HCT116 (cell line): ENCODE data around the gene MXI1. TPM values are rescaled to one million over a fixed set of nuclear protein-coding genes. Genes with fewer than 3 reads are reported as not detected.

ENCODE experiments used
- ATAC-seq: fragments of 200-7000 bp; cut with Tn5 transposase; 2 replicates; pipeline ENCODE4 v1.9.1; 2020; ENCODE audit warnings: mild to moderate bottlenecking, moderate library complexity
- BruUV-seq: library from RNA; stranded (reverse); fragments of 400-500 nt; replicated peaks from 2 replicates; lab custom pipeline; 2021; lab: Mats Ljungman, UMichigan
- CTCF ChIA-PET: fragments of 300-600 bp; sonication (Branson Sonifier 250); formaldehyde crosslinking; loops from one replicate; lab custom pipeline; 2021; ENCODE audit warnings: antibody characterized with exemption; lab: Charles Lee
- POLR2A ChIA-PET: fragments of 300-600, 350-600 bp; sonication (Branson Sonifier 250); formaldehyde crosslinking; loops from one replicate; lab custom pipeline; 2021; ENCODE audit warnings: antibody characterized with exemption; lab: Charles Lee
- RAD21 ChIA-PET, 2 experiments: fragments of 300-600 bp; sonication (Branson Sonifier 250); formaldehyde crosslinking; loops; one replicate each; lab custom pipeline; 2023; ENCODE audit warnings: low total read pairs in 2 of 2; ENCODE audit not compliant: uncharacterized antibody in 2 of 2, unreplicated experiment in 2 of 2, low non-redundant PET in 1 of 2; lab: Charles Lee
- DNase-seq: peaks from one replicate; pipeline ENCODE4 v3.0.0-alpha.2; 2010; ENCODE audit warnings: low read depth, low spot score
- H2AFZ ChIP-seq: fragments of 200-600 bp; shearing (Covaris generic), sonication (generic); 2 replicates; pipeline ENCODE4 v1.6.1; 2017; ENCODE audit warnings: low read depth, mixed run types, mixed read lengths, antibody characterized with exemption, low read length; ENCODE audit not compliant: poor library complexity, severe bottlenecking
- H3K27ac ChIP-seq: 2 replicates; pipeline ENCODE4 v1.5.1; 2012; ENCODE audit warnings: low read depth, low read length
- H3K27me3 ChIP-seq: fragments of 200-600 bp; sonication (generic); 2 replicates; pipeline ENCODE4 v1.6.1; 2016; ENCODE audit warnings: mixed run types, low read length, mixed read lengths; ENCODE audit not compliant: insufficient read depth
- H3K36me3 ChIP-seq, 2 experiments: fragments of 200-500 bp in 1 of 2; fragments of 200-600 bp in 1 of 2; sonication (Bioruptor generic) in 1 of 2; sonication (generic) in 1 of 2; 2 replicates each; pipeline versions ENCODE4 v1.5.1 to v1.6.1; 2014 to 2016; ENCODE audit warnings: low read length in 2 of 2, inconsistent platforms in 1 of 2, mixed read lengths in 1 of 2, mixed run types in 1 of 2; ENCODE audit not compliant: insufficient read depth in 2 of 2, control insufficient read depth in 1 of 2
- H3K4me1 ChIP-seq, 2 experiments: fragments of 200-600 bp in 1 of 2; sonication (generic) in 1 of 2; 2 replicates each; pipeline versions ENCODE4 v1.5.1 to v1.6.1; 2012 to 2017; ENCODE audit warnings: low read length in 2 of 2, inconsistent platforms in 1 of 2, mild to moderate bottlenecking in 1 of 2, mixed read lengths in 1 of 2, mixed run types in 1 of 2, moderate library complexity in 1 of 2; ENCODE audit not compliant: insufficient read depth in 2 of 2, control insufficient read depth in 1 of 2
- H3K4me2 ChIP-seq: fragments of 200-600 bp; sonication (generic); 2 replicates; pipeline ENCODE4 v1.6.1; 2017; ENCODE audit warnings: mixed run types, low read length, mixed read lengths
- H3K4me3 ChIP-seq, 2 experiments: fragments of 200-600 bp in 1 of 2; sonication (generic) in 1 of 2; replicated peaks in 1 of 2; 2 replicates each; pipeline ENCODE4 v1.5.1; 2011 to 2016; ENCODE audit warnings: low read length in 2 of 2, control low read depth in 1 of 2, low read depth in 1 of 2, mild to moderate bottlenecking in 1 of 2, mixed read lengths in 1 of 2, mixed run types in 1 of 2
- H3K79me2 ChIP-seq: fragments of 200-600 bp; sonication (generic); 2 replicates; pipeline ENCODE4 v1.6.1; 2017; ENCODE audit warnings: mild to moderate bottlenecking, mixed run types, low read length, moderate library complexity, mixed read lengths; ENCODE audit not compliant: insufficient read depth
- H3K9ac ChIP-seq: fragments of 200-600 bp; sonication (generic); 2 replicates; pipeline ENCODE4 v1.6.1; 2016; ENCODE audit warnings: low read length, mixed read lengths
- H3K9me2 ChIP-seq: fragments of 200-600 bp; sonication (generic), shearing (Covaris generic); 2 replicates; pipeline ENCODE4 v1.6.1; 2017; ENCODE audit warnings: mixed run types, mild to moderate bottlenecking, moderate library complexity; ENCODE audit not compliant: insufficient read depth
- H3K9me3 ChIP-seq, 2 experiments: fragments of 200-500 bp in 1 of 2; fragments of 200-600 bp in 1 of 2; sonication (Bioruptor generic) in 1 of 2; sonication (generic) in 1 of 2; 2 replicates each; pipeline ENCODE4 v1.6.1; 2014 to 2017; ENCODE audit warnings: low read length in 2 of 2, mixed read lengths in 2 of 2, inconsistent platforms in 1 of 2, low read depth in 1 of 2, mild to moderate bottlenecking in 1 of 2, mixed run types in 1 of 2, moderate library complexity in 1 of 2; ENCODE audit not compliant: control insufficient read depth in 1 of 2, insufficient read depth in 1 of 2
- H4K20me1 ChIP-seq: fragments of 200-600 bp; sonication (generic), shearing (Covaris generic); 2 replicates; pipeline ENCODE4 v1.6.1; 2017; ENCODE audit warnings: mixed run types, mild to moderate bottlenecking, moderate library complexity; ENCODE audit not compliant: insufficient read depth
- CBX3 ChIP-seq: IDR thresholded peaks from 2 replicates; pipeline ENCODE4 v1.6.1; 2012; ENCODE audit warnings: low read depth
- EGR1 ChIP-seq: IDR thresholded peaks from 2 replicates; pipeline ENCODE4 v1.6.1; 2012; ENCODE audit warnings: low read depth
- ELF1 ChIP-seq: IDR thresholded peaks from 2 replicates; pipeline ENCODE4 v1.6.1; 2012; ENCODE audit warnings: low read depth, borderline replicate concordance
- EZH2phosphoT487 ChIP-seq: fragments of 200-600 bp; IDR thresholded peaks from 2 replicates; pipeline ENCODE4 v1.6.1; 2018; ENCODE audit warnings: antibody characterized with exemption, borderline replicate concordance
- JUND ChIP-seq: IDR thresholded peaks from 2 replicates; pipeline ENCODE4 v1.6.1; 2012
- POLR2A ChIP-seq: IDR thresholded peaks from 2 replicates; pipeline ENCODE4 v1.7.0; 2011; ENCODE audit warnings: borderline replicate concordance; ENCODE audit not compliant: insufficient read depth, insufficient read length; ENCODE audit errors: extremely low read depth
- POLR2AphosphoS5 ChIP-seq: IDR thresholded peaks from 2 replicates; pipeline ENCODE4 v1.6.1; 2011; ENCODE audit warnings: mild to moderate bottlenecking, low read depth, low read length, moderate library complexity
- SIN3A ChIP-seq: IDR thresholded peaks from 2 replicates; pipeline ENCODE4 v1.6.1; 2012; ENCODE audit warnings: low read depth
- SP1 ChIP-seq: IDR thresholded peaks from 2 replicates; pipeline ENCODE4 v1.6.1; 2012; ENCODE audit warnings: low read depth
- SRF ChIP-seq: IDR thresholded peaks from 2 replicates; pipeline ENCODE4 v1.6.1; 2012; ENCODE audit warnings: low read depth
- TCF7L2 ChIP-seq: IDR thresholded peaks from 2 replicates; pipeline ENCODE4 v1.7.0; 2011; ENCODE audit warnings: borderline replicate concordance, inconsistent platforms; ENCODE audit not compliant: insufficient read depth, insufficient read length; ENCODE audit errors: extremely low read depth
- YY1 ChIP-seq: IDR thresholded peaks from 2 replicates; pipeline ENCODE4 v1.6.1; 2011; ENCODE audit warnings: low read length, low read depth, moderate library complexity, mild to moderate bottlenecking; ENCODE audit not compliant: insufficient replicate concordance; ENCODE audit errors: extremely low read depth
- ZFX ChIP-seq: fragments of 450-650 bp; IDR thresholded peaks from 2 replicates; pipeline ENCODE4 v1.6.1; 2017
- ZNF274 ChIP-seq: fragments of 200-500 bp; sonication (Bioruptor generic); IDR thresholded peaks from 2 replicates; pipeline ENCODE4 v1.6.1; 2014; ENCODE audit warnings: mild to moderate bottlenecking, low read depth, low read length, inconsistent platforms
- intact Hi-C: fragments of 100-400 bp; cut with micrococcal nuclease; formaldehyde crosslinking; loops from 2 replicates; pipeline ENCODE4 v1.10.0; 2022
- total RNA-seq: library from RNA; stranded (reverse); gene quantifications from one replicate; pipeline ENCODE4 v1.2.1, GENCODE V29; 2021; ENCODE audit not compliant: unreplicated experiment
- TF ChIP-seq, protein P1 (sequence below): IDR thresholded peaks from 2 replicates; pipeline ENCODE4 v1.6.1; 2011; ENCODE audit warnings: mild to moderate bottlenecking, low read length, moderate library complexity; ENCODE audit not compliant: insufficient replicate concordance; ENCODE audit errors: extremely low read depth
- TF ChIP-seq, protein P2 (sequence below): IDR thresholded peaks from 2 replicates; pipeline ENCODE4 v1.6.1; 2012
- TF ChIP-seq, protein P3 (sequence below): IDR thresholded peaks from 2 replicates; pipeline ENCODE4 v1.6.1; 2012; ENCODE audit warnings: low read depth
- TF ChIP-seq, protein P4 (sequence below): IDR thresholded peaks from 2 replicates; pipeline ENCODE4 v1.6.1; 2012

Gene MXI1
- total RNA-seq, 1 experiment from 2014 or later: 57.0 TPM

DNA sequence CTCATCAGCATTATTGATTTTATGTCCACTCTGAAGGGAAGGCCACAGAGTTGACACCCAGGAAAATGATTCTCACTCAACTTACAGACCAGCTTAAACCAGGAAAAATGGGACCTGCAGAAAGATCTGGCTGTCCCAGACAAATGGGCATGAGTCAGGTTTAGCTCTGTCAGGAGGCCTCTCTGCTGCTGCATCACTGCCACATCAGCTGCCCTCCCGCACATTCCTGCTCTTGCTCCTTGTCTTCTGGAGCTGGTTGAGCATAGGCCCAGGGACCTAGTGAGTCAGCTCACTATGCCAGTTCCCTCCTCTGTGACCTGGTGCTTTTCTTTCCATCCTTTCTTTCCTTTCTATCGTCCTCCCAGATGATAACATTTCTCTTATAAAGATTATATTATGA, 116.1 kb downstream of the MXI1 start:
- no peak for DNase-seq
- Histone ChIP-seq H3K9ac (no peak overlapping the region), H3K9me3 (no peaks in the 10 kb centered on the region), H3K36me3 (no peaks in the 10 kb centered on the region)
- RAD21 ChIA-PET: interaction anchor here in 1 of 2 experiments (1.1 kb wide), 1 partner anchor 181 kb away, joined by 3 read pairs; no protein-coding TSS in a partner anchor
- TF ChIP-seq, protein P1, sequence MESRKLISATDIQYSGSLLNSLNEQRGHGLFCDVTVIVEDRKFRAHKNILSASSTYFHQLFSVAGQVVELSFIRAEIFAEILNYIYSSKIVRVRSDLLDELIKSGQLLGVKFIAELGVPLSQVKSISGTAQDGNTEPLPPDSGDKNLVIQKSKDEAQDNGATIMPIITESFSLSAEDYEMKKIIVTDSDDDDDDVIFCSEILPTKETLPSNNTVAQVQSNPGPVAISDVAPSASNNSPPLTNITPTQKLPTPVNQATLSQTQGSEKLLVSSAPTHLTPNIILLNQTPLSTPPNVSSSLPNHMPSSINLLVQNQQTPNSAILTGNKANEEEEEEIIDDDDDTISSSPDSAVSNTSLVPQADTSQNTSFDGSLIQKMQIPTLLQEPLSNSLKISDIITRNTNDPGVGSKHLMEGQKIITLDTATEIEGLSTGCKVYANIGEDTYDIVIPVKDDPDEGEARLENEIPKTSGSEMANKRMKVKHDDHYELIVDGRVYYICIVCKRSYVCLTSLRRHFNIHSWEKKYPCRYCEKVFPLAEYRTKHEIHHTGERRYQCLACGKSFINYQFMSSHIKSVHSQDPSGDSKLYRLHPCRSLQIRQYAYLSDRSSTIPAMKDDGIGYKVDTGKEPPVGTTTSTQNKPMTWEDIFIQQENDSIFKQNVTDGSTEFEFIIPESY: no peak
- TF ChIP-seq POLR2A (no peak), SIN3A (no peak), SP1 (no peak), EGR1 (no peak), ZNF274 (no peak), TCF7L2 (no peak), CBX3 (no peak), ELF1 (no peak), ZFX (no peak), SRF (no peak), EZH2phosphoT487 (no peak), JUND (no peak), POLR2AphosphoS5 (no peak), YY1 (no peak)
- TF ChIP-seq, protein P2, sequence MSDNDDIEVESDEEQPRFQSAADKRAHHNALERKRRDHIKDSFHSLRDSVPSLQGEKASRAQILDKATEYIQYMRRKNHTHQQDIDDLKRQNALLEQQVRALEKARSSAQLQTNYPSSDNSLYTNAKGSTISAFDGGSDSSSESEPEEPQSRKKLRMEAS: no peak
- TF ChIP-seq, protein P3, sequence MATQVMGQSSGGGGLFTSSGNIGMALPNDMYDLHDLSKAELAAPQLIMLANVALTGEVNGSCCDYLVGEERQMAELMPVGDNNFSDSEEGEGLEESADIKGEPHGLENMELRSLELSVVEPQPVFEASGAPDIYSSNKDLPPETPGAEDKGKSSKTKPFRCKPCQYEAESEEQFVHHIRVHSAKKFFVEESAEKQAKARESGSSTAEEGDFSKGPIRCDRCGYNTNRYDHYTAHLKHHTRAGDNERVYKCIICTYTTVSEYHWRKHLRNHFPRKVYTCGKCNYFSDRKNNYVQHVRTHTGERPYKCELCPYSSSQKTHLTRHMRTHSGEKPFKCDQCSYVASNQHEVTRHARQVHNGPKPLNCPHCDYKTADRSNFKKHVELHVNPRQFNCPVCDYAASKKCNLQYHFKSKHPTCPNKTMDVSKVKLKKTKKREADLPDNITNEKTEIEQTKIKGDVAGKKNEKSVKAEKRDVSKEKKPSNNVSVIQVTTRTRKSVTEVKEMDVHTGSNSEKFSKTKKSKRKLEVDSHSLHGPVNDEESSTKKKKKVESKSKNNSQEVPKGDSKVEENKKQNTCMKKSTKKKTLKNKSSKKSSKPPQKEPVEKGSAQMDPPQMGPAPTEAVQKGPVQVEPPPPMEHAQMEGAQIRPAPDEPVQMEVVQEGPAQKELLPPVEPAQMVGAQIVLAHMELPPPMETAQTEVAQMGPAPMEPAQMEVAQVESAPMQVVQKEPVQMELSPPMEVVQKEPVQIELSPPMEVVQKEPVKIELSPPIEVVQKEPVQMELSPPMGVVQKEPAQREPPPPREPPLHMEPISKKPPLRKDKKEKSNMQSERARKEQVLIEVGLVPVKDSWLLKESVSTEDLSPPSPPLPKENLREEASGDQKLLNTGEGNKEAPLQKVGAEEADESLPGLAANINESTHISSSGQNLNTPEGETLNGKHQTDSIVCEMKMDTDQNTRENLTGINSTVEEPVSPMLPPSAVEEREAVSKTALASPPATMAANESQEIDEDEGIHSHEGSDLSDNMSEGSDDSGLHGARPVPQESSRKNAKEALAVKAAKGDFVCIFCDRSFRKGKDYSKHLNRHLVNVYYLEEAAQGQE: no peak
- TF ChIP-seq, protein P4, sequence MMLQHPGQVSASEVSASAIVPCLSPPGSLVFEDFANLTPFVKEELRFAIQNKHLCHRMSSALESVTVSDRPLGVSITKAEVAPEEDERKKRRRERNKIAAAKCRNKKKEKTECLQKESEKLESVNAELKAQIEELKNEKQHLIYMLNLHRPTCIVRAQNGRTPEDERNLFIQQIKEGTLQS: no peak
- TF ChIP-seq, all 23 proteins: peak for 0
- Histone ChIP-seq H4K20me1 (no peaks in the 10 kb centered on the region), H3K4me2 (no peak overlapping the region), H3K79me2 (no peaks in the 10 kb centered on the region), H3K4me3 (no peak overlapping the region), H2AFZ (no peak overlapping the region), H3K27me3 (no peaks in the 10 kb centered on the region), H3K27ac (no peak overlapping the region), H3K9me2 (no peaks in the 10 kb centered on the region), H3K4me1 (peaks cover 0 to 28% of the 10 kb centered on the region in 2 experiments; a peak in 2 of 4 replicates)
- POLR2A ChIA-PET: interaction anchor here (0.6 kb wide), 1 partner anchor 690 kb away, joined by 4 read pairs; no protein-coding TSS in a partner anchor
- no TSS peak for BruUV-seq
- intact Hi-C loops: no loop called here
- CTCF ChIA-PET: interaction anchor here (0.8 to 1.3 kb wide), 2 partner anchors 30 to 31 kb away, joined by 3 read pairs; no protein-coding TSS in a partner anchor
- ATAC-seq: peak; percentile 53; the same call in 1 of the 2 replicates
